H1 (cell line): ENCODE results near the gene PPFIBP2. TPM values are rescaled to one million over a fixed set of nuclear protein-coding genes. Genes with fewer than 3 reads are reported as not detected.

Experiments
- CTCF ChIA-PET: fragments of 300-600 bp; sonication (Branson Sonifier 250); formaldehyde crosslinking; loops from one replicate; lab custom pipeline; 2021; ENCODE audit not compliant: partially characterized antibody; lab: Charles Lee
- POLR2A ChIA-PET: fragments of 300-600 bp; sonication (Branson Sonifier 250); formaldehyde crosslinking; loops from one replicate; lab custom pipeline; 2021; ENCODE audit warnings: inconsistent platforms; ENCODE audit not compliant: partially characterized antibody; lab: Charles Lee
- DNase-seq, 2 experiments: peaks; one replicate each; pipeline versions ENCODE4 v3.0.0 to v3.0.0-alpha.2; 2010 to 2022; ENCODE audit warnings: low spot score in 2 of 2, low read depth in 1 of 2, mixed read lengths in 1 of 2
- FAIRE-seq: peaks from 2 replicates; lab custom pipeline; 2011; peaks lifted over from hg19 to GRCh38; lab: Jason Lieb, UNC
- H2AFZ ChIP-seq: 2 replicates; pipeline ENCODE4 v1.8.1; 2012; ENCODE audit warnings: low read length, inconsistent platforms
- H2AK5ac ChIP-seq: 2 replicates; pipeline ENCODE4 v1.6.1; 2013; ENCODE audit warnings: low read depth, low read length
- H2BK120ac ChIP-seq: replicated peaks from 2 replicates; pipeline ENCODE3; 2013; ENCODE audit warnings: low read depth, low read length, inconsistent platforms
- H2BK12ac ChIP-seq: 2 replicates; pipeline ENCODE4 v1.6.1; 2013; ENCODE audit warnings: low read depth, low read length
- H2BK15ac ChIP-seq: 2 replicates; pipeline ENCODE4 v1.6.1; 2013; ENCODE audit warnings: low read length
- H2BK20ac ChIP-seq: 2 replicates; pipeline ENCODE4 v1.6.1; 2013; ENCODE audit warnings: low read length
- H2BK5ac ChIP-seq: 2 replicates; pipeline ENCODE4 v1.6.1; 2013; ENCODE audit warnings: low read depth, low read length
- H3K14ac ChIP-seq: 2 replicates; pipeline ENCODE4 v1.6.1; 2013; ENCODE audit warnings: inconsistent platforms; ENCODE audit not compliant: insufficient read length
- H3K18ac ChIP-seq: 2 replicates; pipeline ENCODE4 v1.6.1; 2013; ENCODE audit warnings: low read length; ENCODE audit errors: extremely low read depth
- H3K23ac ChIP-seq: 2 replicates; pipeline ENCODE4 v1.6.1; 2013; ENCODE audit warnings: inconsistent platforms; ENCODE audit not compliant: insufficient read length
- H3K23me2 ChIP-seq: 2 replicates; pipeline ENCODE4 v1.6.1; 2013; ENCODE audit warnings: low read depth, low read length
- H3K27ac ChIP-seq: 2 replicates; pipeline ENCODE4 v1.6.1; 2011; ENCODE audit warnings: low read depth, low read length, inconsistent platforms
- H3K27me3 ChIP-seq, 4 experiments: replicated peaks in 1 of 4; 1 replicate in 1 of 4; 2 replicates in 3 of 4; pipeline versions ENCODE4 v1.6.1 to v1.8.1; 2011 to 2013; ENCODE audit warnings: low read length in 3 of 4, mild to moderate bottlenecking in 3 of 4, inconsistent platforms in 2 of 4, mixed read lengths in 2 of 4, moderate library complexity in 1 of 4; ENCODE audit not compliant: control insufficient read depth in 3 of 4, insufficient read depth in 3 of 4; ENCODE audit errors: extremely low read depth in 1 of 4
- H3K36me3 ChIP-seq, 4 experiments: 2 replicates each; pipeline versions ENCODE4 v1.6.1 to v1.8.1; 2011 to 2013; ENCODE audit warnings: mild to moderate bottlenecking in 4 of 4, low read length in 3 of 4, moderate library complexity in 2 of 4, control low read depth in 1 of 4, inconsistent platforms in 1 of 4; ENCODE audit not compliant: insufficient read depth in 4 of 4, control insufficient read depth in 2 of 4
- H3K4ac ChIP-seq: replicated peaks from 2 replicates; pipeline ENCODE3; 2013; ENCODE audit warnings: low read length, low read depth, mixed read lengths, inconsistent platforms; ENCODE audit not compliant: insufficient read length
- H3K4me1 ChIP-seq, 4 experiments: replicated peaks in 1 of 4; 1 replicate in 1 of 4; 2 replicates in 3 of 4; pipeline versions ENCODE4 v1.6.1 to v1.8.1; 2011 to 2013; ENCODE audit warnings: low read length in 3 of 4, inconsistent platforms in 2 of 4, mixed read lengths in 1 of 4; ENCODE audit not compliant: insufficient read depth in 4 of 4, control insufficient read depth in 3 of 4
- H3K4me2 ChIP-seq, 2 experiments: 2 replicates each; pipeline versions ENCODE4 v1.6.1 to v1.8.1; 2011 to 2013; ENCODE audit warnings: low read depth in 2 of 2, low read length in 2 of 2, control low read depth in 1 of 2, inconsistent platforms in 1 of 2, mild to moderate bottlenecking in 1 of 2; ENCODE audit not compliant: insufficient read depth in 1 of 2
- H3K4me3 ChIP-seq, 4 experiments: fragments of 200-600, 300-600 bp in 1 of 4; sonication (generic), shearing (Covaris generic), sonication (Bioruptor Twin) in 1 of 4; 2 replicates each; pipeline versions ENCODE4 v1.5.1 to v1.8.1; 2011 to 2016; ENCODE audit warnings: low read length in 4 of 4, low read depth in 3 of 4, control low read depth in 2 of 4, inconsistent platforms in 2 of 4, mild to moderate bottlenecking in 2 of 4, mixed read lengths in 1 of 4, moderate library complexity in 1 of 4; ENCODE audit not compliant: insufficient read depth in 2 of 4; ENCODE audit errors: extremely low read depth in 1 of 4
- H3K56ac ChIP-seq: replicated peaks from 2 replicates; pipeline ENCODE3; 2013; ENCODE audit warnings: low read depth, mild to moderate bottlenecking, mixed read lengths, low read length, inconsistent platforms; ENCODE audit not compliant: insufficient read length
- H3K79me1 ChIP-seq: 2 replicates; pipeline ENCODE4 v1.6.1; 2013; ENCODE audit warnings: low read depth, low read length, control low read depth
- H3K79me2 ChIP-seq, 2 experiments: 2 replicates each; pipeline versions ENCODE4 v1.6.1 to v1.8.1; 2012 to 2013; ENCODE audit warnings: low read length in 2 of 2, mild to moderate bottlenecking in 2 of 2, inconsistent platforms in 1 of 2; ENCODE audit not compliant: insufficient read depth in 2 of 2, control insufficient read depth in 1 of 2
- H3K9ac ChIP-seq, 4 experiments: replicated peaks in 1 of 4; 1 replicate in 1 of 4; 2 replicates in 3 of 4; pipeline versions ENCODE4 v1.6.1 to v1.8.1; 2011 to 2013; ENCODE audit warnings: low read depth in 3 of 4, low read length in 3 of 4, control low read depth in 2 of 4, mild to moderate bottlenecking in 2 of 4, moderate library complexity in 2 of 4, inconsistent platforms in 1 of 4; ENCODE audit errors: extremely low read depth in 1 of 4
- H3K9me3 ChIP-seq, 2 experiments: 2 replicates each; pipeline versions ENCODE4 v1.6.1 to v1.8.1; 2012 to 2013; ENCODE audit warnings: mild to moderate bottlenecking in 2 of 2, moderate library complexity in 2 of 2, control low read depth in 1 of 2, inconsistent platforms in 1 of 2, low read depth in 1 of 2, low read length in 1 of 2, mixed read lengths in 1 of 2; ENCODE audit not compliant: insufficient read depth in 2 of 2
- H4K20me1 ChIP-seq, 2 experiments: replicated peaks in 1 of 2; 2 replicates each; pipeline versions ENCODE3 to v1.8.1; 2011 to 2013; ENCODE audit warnings: inconsistent platforms in 2 of 2, low read length in 2 of 2, mild to moderate bottlenecking in 1 of 2; ENCODE audit not compliant: insufficient read depth in 2 of 2, control insufficient read depth in 1 of 2
- H4K5ac ChIP-seq: 2 replicates; pipeline ENCODE4 v1.6.1; 2013; ENCODE audit warnings: low read length, low read depth, mixed read lengths, inconsistent platforms; ENCODE audit not compliant: insufficient read length
- H4K8ac ChIP-seq: 2 replicates; pipeline ENCODE4 v1.8.0; 2013; ENCODE audit warnings: mild to moderate bottlenecking, moderate library complexity, low read length, inconsistent platforms; ENCODE audit not compliant: insufficient read depth; ENCODE audit errors: extremely low read depth
- H4K91ac ChIP-seq: replicated peaks from 2 replicates; pipeline ENCODE3; 2013; ENCODE audit warnings: low read length, mixed read lengths, inconsistent platforms; ENCODE audit not compliant: insufficient read length
- CHD2 ChIP-seq: IDR thresholded peaks from 2 replicates; pipeline ENCODE4 v1.6.1; 2012; ENCODE audit warnings: low read length, improper control_type of control experiment
- CTBP2 ChIP-seq: IDR thresholded peaks from 2 replicates; pipeline ENCODE4 v1.7.0; 2011; ENCODE audit warnings: borderline replicate concordance, mild to moderate bottlenecking, moderate library complexity, mixed read lengths, low read length; ENCODE audit not compliant: insufficient read depth, insufficient read length
- KDM5A ChIP-seq: fragments of 200-600 bp; IDR thresholded peaks from 2 replicates; pipeline ENCODE4 v1.7.1; 2012; ENCODE audit warnings: mild to moderate bottlenecking, low read length, inconsistent platforms, mixed read lengths
- MAX ChIP-seq: IDR thresholded peaks from 2 replicates; pipeline ENCODE4 v1.6.1; 2012; ENCODE audit warnings: inconsistent platforms
- NANOG ChIP-seq: IDR thresholded peaks from 2 replicates; pipeline ENCODE4 v1.6.1; 2011; ENCODE audit warnings: low read length, low read depth, mild to moderate bottlenecking, inconsistent platforms; ENCODE audit not compliant: insufficient read depth, poor library complexity, severe bottlenecking
- RNF2 ChIP-seq: fragments of 200-900, 300-1000 bp; sonication (generic); IDR thresholded peaks from 2 replicates; pipeline ENCODE4 v1.7.1; 2016; ENCODE audit warnings: borderline replicate concordance, low read depth, mild to moderate bottlenecking, antibody characterized with exemption, low read length; ENCODE audit not compliant: poor library complexity, severe bottlenecking; ENCODE audit errors: missing control alignments
- SRF ChIP-seq: IDR thresholded peaks from 2 replicates; pipeline ENCODE4 v1.6.1; 2011; ENCODE audit warnings: mild to moderate bottlenecking, low read depth, low read length, moderate library complexity
- WGBS, 2 experiments: shearing (Covaris generic) in 1 of 2; methylation state at CpG; one replicate each; pipeline versions ENCODE4 v1.1.6 to v1.1.7; 2013 to 2015; ENCODE audit warnings: low lambda C conversion rate in 2 of 2, mixed read lengths in 2 of 2, inconsistent platforms in 1 of 2, low coverage in 1 of 2, missing lambda C conversion rate in 1 of 2; ENCODE audit not compliant: insufficient replicate concordance in 2 of 2, insufficient coverage in 1 of 2, insufficient read length in 1 of 2; ENCODE audit errors: extremely low coverage in 1 of 2, missing lambda C conversion rate in 1 of 2; 5-methylcytosine and 5-hydroxymethylcytosine counted together
- polyA plus RNA-seq, 7 experiments: library from polyadenylated mRNA; depleted of rRNA in 3 of 7; stranded (reverse) in 5 of 7; unstranded in 2 of 7; fragments of >200 nt in 5 of 7; fragments of 200-250 nt in 2 of 7; gene quantifications; 1 replicate in 5 of 7; 2 replicates in 1 of 7; 4 replicates in 1 of 7; pipeline versions ENCODE4 v1.2.1 to v1.2.3, GENCODE V29; 2011 to 2013; ENCODE audit warnings: missing spikeins in 2 of 7, mixed read lengths in 2 of 7
- total RNA-seq: library from RNA; stranded (reverse); fragmentation: NEBNext Ultra II Directional; extraction: Animal tissue kit (Norgen Biotek cat#: 25700); gene quantifications from 2 replicates; pipeline ENCODE4 v1.2.1, GENCODE V29; 2021

Gene PPFIBP2
- total and polyA plus RNA-seq, 2 of the 8 experiments (the other 6 are each of a cell fraction or from before 2014, with no cell fraction given) = 5.5 to 9.8 TPM

- no peak overlapping the region for H3K18ac ChIP-seq
- DNase-seq (no peak), FAIRE-seq (no peak)
- no peak overlapping the region for H3K4me3 ChIP-seq
- H3K36me3 ChIP-seq = 0 out of 8 replicates have a peak, but pooled peaks cover 0 to 2% (median 0%) of the 10 kb centered on the region in 4 experiments
- no peaks in the 10 kb centered on the region for H3K4me1 ChIP-seq
- no peak overlapping the region; the same call in 1 of the 2 replicates for H4K8ac ChIP-seq
- WGBS, 2 experiments = 84% methylated on average over 5 of the region's 5 CpGs; no CpG with 5 or more reads in 1 of the 2 experiments
- CTCF ChIA-PET = interaction anchor here (0.7 to 6.0 kb wide), 8 partner anchors 9 to 197 kb away, joined by 3 to 40 read pairs (median 4); no protein-coding TSS in a partner anchor
- no peak overlapping the region for H3K23ac ChIP-seq
- H2BK5ac ChIP-seq = no peak overlapping the region
- no peak overlapping the region for H2AK5ac ChIP-seq
- H2BK120ac ChIP-seq = no peak overlapping the region
- H2AFZ ChIP-seq = no peak overlapping the region
- H2BK15ac ChIP-seq = no peak overlapping the region
- no peak overlapping the region for H2BK12ac ChIP-seq
- no peaks in the 10 kb centered on the region for H3K27me3 ChIP-seq
- TF ChIP-seq CHD2 (no peak), MAX (no peak), RNF2 (no peak), CTBP2 (no peak), NANOG (no peak), SRF (no peak), KDM5A (no peak)
- no peak overlapping the region for H3K4ac ChIP-seq
- no peaks in the 10 kb centered on the region for H4K20me1 ChIP-seq
- 0 out of 7 replicates have a peak overlapping the region, but pooled peaks of 1 of the 4 experiments have one; percentile 4 for H3K9ac ChIP-seq
- no peak overlapping the region for H2BK20ac ChIP-seq
- no peaks in the 10 kb centered on the region for H3K79me2 ChIP-seq
- no peak overlapping the region for H3K56ac ChIP-seq
- no peak overlapping the region for H4K5ac ChIP-seq
- H3K4me2 ChIP-seq = no peak overlapping the region
- no peaks in the 10 kb centered on the region for H3K79me1 ChIP-seq
- H3K14ac ChIP-seq = no peak overlapping the region
- H3K27ac ChIP-seq = no peak overlapping the region
- no peak overlapping the region for H4K91ac ChIP-seq
- H3K9me3 ChIP-seq = no peaks in the 10 kb centered on the region
- H3K23me2 ChIP-seq = no peaks in the 10 kb centered on the region
- POLR2A ChIA-PET = no interaction called here
Observed at GRCh38 chr11:7638710-7639642, 125.2 kb downstream of the PPFIBP2 start.
